ENCODE measurements around the gene GIT2.

DNA sequence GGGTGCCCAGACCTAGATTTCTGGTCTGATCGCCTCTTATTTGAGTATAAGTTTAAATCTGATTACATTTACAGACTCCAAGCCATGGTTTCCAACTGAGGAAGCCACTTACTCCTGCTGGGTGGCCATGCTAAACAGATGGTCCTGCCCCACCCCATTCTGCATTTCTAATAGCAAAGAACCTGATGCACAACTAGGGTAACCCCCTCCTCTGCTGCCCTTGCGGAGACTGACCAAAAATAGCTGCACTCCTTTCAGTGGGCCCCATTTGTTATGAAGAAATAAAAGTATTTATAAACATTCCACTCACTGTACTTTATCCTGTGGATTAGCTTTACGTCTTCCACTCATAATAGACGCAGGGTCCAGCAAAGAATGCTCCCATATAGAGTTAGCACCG lies 6.8 kb downstream of the GIT2 start:
- no peak for TF ChIP-seq EZH2 (IDR thresholded peaks at IDR 0.05; ENCODE audit: insufficient read depth, poor library complexity, severe bottlenecking)
- no peak for TF ChIP-seq EZH2phosphoT487 (IDR thresholded peaks at IDR 0.05; ENCODE audit: insufficient read depth, low read depth)
